Inflammatory macrophage treated with lipopolysaccharide for 4 hours (primary cell): ENCODE data around the gene TBRG4.
"Not testable (repeated sequence)": the region's sequence is repeated elsewhere in the genome, so short reads cannot be mapped to it uniquely, and the experiment has no call there.

ENCODE experiments used
- DNase-seq: peaks from one replicate; pipeline ENCODE4 v3.0.0-alpha.2; 2020

The TBRG4 gene

GRCh38 chr7:45114257-45114656 is 2.8 kb upstream of the TBRG4 start:
- not testable (repeated sequence) for DNase-seq

- DNase-seq, result no peak
Observed at GRCh38 chr7:45112648-45113047, 1.2 kb upstream of the TBRG4 start.

GRCh38 chr7:45108863-45109262 is 2.6 kb downstream of the TBRG4 start:
- no peak for DNase-seq

- DNase-seq, result no peak
Observed at GRCh38 chr7:45107356-45107755, 4.1 kb downstream of the TBRG4 start.

- DNase-seq, result no peak
Observed at GRCh38 chr7:45106820-45107219, 4.7 kb downstream of the TBRG4 start.

- DNase-seq, result no peak
Observed at GRCh38 chr7:45105588-45106188, 5.8 kb downstream of the TBRG4 start.

GRCh38 chr7:45104844-45105587 is 6.5 kb downstream of the TBRG4 start:
- DNase-seq, result no peak

- DNase-seq, result no peak
Observed at GRCh38 chr7:45103958-45104843, 7.3 kb downstream of the TBRG4 start.

- DNase-seq, result no peak
Observed at GRCh38 chr7:45102785-45103712, 8.4 kb downstream of the TBRG4 start.

- no peak for DNase-seq
Observed at GRCh38 chr7:45101748-45102147, 9.7 kb downstream of the TBRG4 start.

GRCh38 chr7:45100761-45101480 is 10.6 kb downstream of the TBRG4 start:
- DNase-seq, result no peak

GRCh38 chr7:45099891-45100760 is 11.4 kb downstream of the TBRG4 start:
- DNase-seq, result no peak

- no peak for DNase-seq
Observed at GRCh38 chr7:45098983-45099839, 12.3 kb downstream of the TBRG4 start.

- DNase-seq, result no peak
Observed at GRCh38 chr7:45092931-45093235, 18.6 kb downstream of the TBRG4 start.

GRCh38 chr7:45092100-45092930 is 19.2 kb downstream of the TBRG4 start:
- DNase-seq, result no peak

- DNase-seq, result peak; percentile 14
Observed at GRCh38 chr7:45089341-45089891, 22.1 kb downstream of the TBRG4 start.

GRCh38 chr7:45088821-45089340 is 22.6 kb downstream of the TBRG4 start, which contains the start of gene NACAD:
Gene NACAD, minus strand, starts transcription at chr7:45088969. Its CDS starts 75 bp downstream, at chr7:45088894.
- no peak for DNase-seq

- DNase-seq, result no peak
Observed at GRCh38 chr7:45088146-45088701, 23.3 kb downstream of the TBRG4 start.
